Thoracic aorta (tissue), 2 donors: ENCODE measurements around the gene UBL3. TPM values are rescaled to one million over a fixed set of nuclear protein-coding genes. Genes with fewer than 3 reads are reported as not detected.
A peak's percentile ranks its signal among the peaks of the same experiment; 100 is the strongest.

Experiments
- ATAC-seq: fragments of 150-250 bp; one replicate; pipeline ENCODE4 v1.8.0; 2017; ENCODE audit warnings: low read depth; ENCODE audit not compliant: insufficient number of reproducible peaks, low FRiP score
- DNase-seq: peaks from one replicate; pipeline ENCODE4 v3.0.0-alpha.2; 2020; ENCODE audit warnings: low spot score
- H3K27ac ChIP-seq, 2 donors: fragments of 200-600 bp; sonication (generic); 1 replicate in 1 of 2; 2 replicates in 1 of 2; pipeline ENCODE4 v1.5.1; 2016; ENCODE audit warnings: mild to moderate bottlenecking in 2 of 2, moderate library complexity in 2 of 2
- H3K27me3 ChIP-seq: fragments of 200-600 bp; sonication (generic); replicated peaks from 2 replicates; pipeline ENCODE4 v1.6.0; 2016; ENCODE audit warnings: mild to moderate bottlenecking; ENCODE audit not compliant: insufficient read depth
- H3K36me3 ChIP-seq: fragments of 200-600 bp; sonication (generic); one replicate; pipeline ENCODE4 v1.5.1; 2016
- H3K4me1 ChIP-seq, 2 donors: fragments of 200-600 bp; sonication (generic); 1 replicate in 1 of 2; 2 replicates in 1 of 2; pipeline versions ENCODE4 v1.5.1 to v1.6.0; 2016; ENCODE audit warnings: low read depth in 2 of 2, mild to moderate bottlenecking in 1 of 2; ENCODE audit not compliant: control insufficient read depth in 1 of 2
- H3K4me3 ChIP-seq: fragments of 200-600 bp; sonication (generic); 2 replicates; pipeline ENCODE4 v1.5.1; 2016; ENCODE audit warnings: mild to moderate bottlenecking
- H3K9me3 ChIP-seq: fragments of 200-600 bp; sonication (generic); 2 replicates; pipeline ENCODE4 v1.5.1; 2016
- total RNA-seq, 2 donors: library from RNA; depleted of rRNA; stranded (reverse); fragments of >200 nt; gene quantifications; one replicate each; pipeline versions ENCODE4 v1.1.0 to v1.2.3, GENCODE V29; 2016
- TF ChIP-seq, protein P1 (sequence below): fragments of 200-600 bp; sonication (generic); IDR thresholded peaks from one replicate; pipeline ENCODE4 v1.5.1; 2019; ENCODE audit warnings: antibody characterized with exemption

Gene UBL3
- total RNA-seq, 2 donors from 2014 or later, result 24.4 to 32.6 TPM

DNA sequence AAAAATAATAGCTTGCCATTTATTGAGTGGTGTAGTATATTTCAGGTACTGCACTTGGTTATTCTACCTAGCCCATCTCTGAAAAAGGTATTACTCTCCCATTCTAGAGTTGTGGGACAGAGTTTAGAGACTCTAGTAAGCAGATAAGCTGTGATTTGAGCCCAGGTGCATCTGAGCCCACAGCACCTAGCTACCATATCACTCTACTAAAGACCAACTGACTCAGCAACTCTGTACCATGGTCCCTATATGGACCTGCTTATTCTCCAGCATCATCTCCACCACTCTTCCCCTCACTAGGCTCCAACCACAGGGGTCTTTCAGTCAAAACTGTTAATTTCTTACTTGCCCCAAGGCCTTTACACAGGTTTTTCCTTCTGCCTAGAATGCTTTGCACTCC, 64.4 kb downstream of the UBL3 start:
- Histone ChIP-seq H3K4me3 (no peak overlapping the region), H3K4me1 (peaks cover 2 to 7% of the 10 kb centered on the region in 2 donors), H3K36me3 (no peaks in the 10 kb centered on the region), H3K9me3 (no peaks in the 10 kb centered on the region), H3K27me3 (no peaks in the 10 kb centered on the region), H3K27ac (no peak overlapping the region)
- ATAC-seq (no peak), DNase-seq (no peak)
- TF ChIP-seq, protein P1, sequence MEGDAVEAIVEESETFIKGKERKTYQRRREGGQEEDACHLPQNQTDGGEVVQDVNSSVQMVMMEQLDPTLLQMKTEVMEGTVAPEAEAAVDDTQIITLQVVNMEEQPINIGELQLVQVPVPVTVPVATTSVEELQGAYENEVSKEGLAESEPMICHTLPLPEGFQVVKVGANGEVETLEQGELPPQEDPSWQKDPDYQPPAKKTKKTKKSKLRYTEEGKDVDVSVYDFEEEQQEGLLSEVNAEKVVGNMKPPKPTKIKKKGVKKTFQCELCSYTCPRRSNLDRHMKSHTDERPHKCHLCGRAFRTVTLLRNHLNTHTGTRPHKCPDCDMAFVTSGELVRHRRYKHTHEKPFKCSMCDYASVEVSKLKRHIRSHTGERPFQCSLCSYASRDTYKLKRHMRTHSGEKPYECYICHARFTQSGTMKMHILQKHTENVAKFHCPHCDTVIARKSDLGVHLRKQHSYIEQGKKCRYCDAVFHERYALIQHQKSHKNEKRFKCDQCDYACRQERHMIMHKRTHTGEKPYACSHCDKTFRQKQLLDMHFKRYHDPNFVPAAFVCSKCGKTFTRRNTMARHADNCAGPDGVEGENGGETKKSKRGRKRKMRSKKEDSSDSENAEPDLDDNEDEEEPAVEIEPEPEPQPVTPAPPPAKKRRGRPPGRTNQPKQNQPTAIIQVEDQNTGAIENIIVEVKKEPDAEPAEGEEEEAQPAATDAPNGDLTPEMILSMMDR, result no peak

DNA sequence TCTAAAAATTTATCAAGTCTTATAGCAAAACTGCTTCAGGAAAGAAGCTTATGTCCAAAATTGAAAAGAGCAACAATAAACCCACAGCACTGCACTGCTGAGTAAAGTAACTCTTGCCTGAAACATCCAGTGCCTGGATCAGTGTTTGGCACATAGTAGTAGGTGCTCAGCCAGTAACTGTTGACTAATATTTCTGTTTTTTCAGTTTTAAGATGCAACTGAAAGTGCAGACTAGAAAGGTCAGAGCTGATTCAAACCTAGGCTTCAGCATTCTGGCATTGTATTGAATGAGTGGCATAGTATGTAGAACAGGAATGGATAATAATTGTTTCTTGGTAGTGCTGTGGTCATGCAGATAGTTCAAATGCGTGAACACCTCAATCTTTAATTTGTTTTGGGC, 67.6 kb downstream of the UBL3 start:
- Histone ChIP-seq H3K4me3 (no peak overlapping the region), H3K36me3 (no peaks in the 10 kb centered on the region), H3K27me3 (no peaks in the 10 kb centered on the region), H3K4me1 (peaks cover 2 to 6% of the 10 kb centered on the region in 2 donors), H3K9me3 (no peaks in the 10 kb centered on the region), H3K27ac (no peak overlapping the region)
- DNase-seq (no peak), ATAC-seq (no peak)
- TF ChIP-seq, protein P1, result no peak

DNA sequence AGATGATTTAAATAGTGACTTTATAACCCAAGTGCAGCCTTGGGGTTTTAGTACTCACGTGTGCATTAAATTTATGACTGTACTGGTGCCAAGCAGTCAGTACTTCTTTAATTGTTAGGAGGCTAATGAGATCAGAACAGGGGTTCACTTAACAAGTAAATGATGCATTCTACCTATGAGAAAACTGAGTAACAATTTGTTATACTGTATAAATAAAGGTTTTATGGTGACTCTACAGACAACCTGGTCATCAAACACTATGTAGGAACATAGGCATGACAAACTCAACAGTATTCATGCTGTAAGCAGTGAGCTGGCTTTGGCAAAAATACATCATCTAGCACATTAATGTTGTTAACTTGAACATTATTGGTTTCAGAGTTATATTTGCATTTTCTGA, 75.6 kb downstream of the UBL3 start:
- Histone ChIP-seq H3K27ac (no peak overlapping the region), H3K36me3 (no peaks in the 10 kb centered on the region), H3K9me3 (no peaks in the 10 kb centered on the region), H3K27me3 (no peaks in the 10 kb centered on the region), H3K4me1 (no peaks in the 10 kb centered on the region), H3K4me3 (no peak overlapping the region)
- no peak for ATAC-seq
- no peak for DNase-seq
- TF ChIP-seq, protein P1, result no peak

DNA sequence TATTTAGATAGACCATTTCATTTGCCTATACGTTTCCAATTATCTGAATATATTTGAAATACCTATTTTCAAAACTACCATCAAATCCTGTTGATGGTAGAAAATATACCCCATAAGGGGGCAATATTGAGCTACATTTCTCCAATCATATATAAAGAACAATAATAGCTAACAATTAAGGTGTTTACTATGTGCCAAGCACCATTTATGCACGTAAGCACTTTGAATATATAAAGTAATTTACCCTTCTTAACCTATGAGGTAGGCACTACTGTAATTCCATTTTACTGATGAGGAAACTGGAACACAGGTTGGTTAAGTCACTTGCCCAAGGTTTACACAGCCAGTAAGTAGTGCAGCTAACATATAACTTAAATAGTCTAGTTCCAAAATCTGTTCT, 79.2 kb downstream of the UBL3 start:
- ATAC-seq, result no peak
- no peaks in the 10 kb centered on the region for H3K27me3 ChIP-seq
- H3K9me3 ChIP-seq, result no peaks in the 10 kb centered on the region
- H3K36me3 ChIP-seq, result peaks cover 3% of the 10 kb centered on the region
- no peak overlapping the region for H3K27ac ChIP-seq
- DNase-seq, result no peak
- TF ChIP-seq, protein P1, result peak; percentile 32
- no peaks in the 10 kb centered on the region for H3K4me1 ChIP-seq
- no peak overlapping the region for H3K4me3 ChIP-seq

DNA sequence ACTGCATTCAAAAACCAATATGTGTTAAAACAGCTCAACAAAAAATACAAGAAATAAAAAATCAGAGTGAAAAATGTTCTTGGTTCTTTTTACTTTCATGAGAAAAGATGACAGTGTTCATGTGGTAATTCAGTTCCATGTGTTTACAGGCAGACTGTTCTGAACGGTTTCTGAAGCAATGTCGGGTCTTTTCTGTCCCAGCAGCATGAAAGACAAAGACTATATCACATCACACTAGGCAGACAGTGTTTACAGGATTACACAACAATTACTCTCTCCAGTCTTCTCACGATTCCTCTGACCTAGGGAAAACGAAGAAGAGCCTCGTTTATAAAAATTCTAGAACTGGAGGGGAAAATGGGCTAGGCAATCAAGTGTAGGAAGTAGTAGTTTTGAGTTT, 83.4 kb downstream of the UBL3 start:
- ATAC-seq, result no peak
- Histone ChIP-seq H3K9me3 (no peaks in the 10 kb centered on the region), H3K27me3 (no peaks in the 10 kb centered on the region), H3K4me1 (no peaks in the 10 kb centered on the region), H3K4me3 (no peak overlapping the region), H3K27ac (no peak overlapping the region), H3K36me3 (peaks cover 3% of the 10 kb centered on the region)
- no peak for DNase-seq
- TF ChIP-seq, protein P1, result no peak
